Measurements from ENCODE around the gene NPAS3.

NPAS3 gene

GRCh38 chr14:32938719-32939253, at the start of gene NPAS3:
TSS of gene NPAS3 (plus strand) at chr14:32938879.
- no peak for DNase-seq

- DNase-seq: no peak
Observed at GRCh38 chr14:32896979-32897697, 41.5 kb upstream of the NPAS3 start.

DNA sequence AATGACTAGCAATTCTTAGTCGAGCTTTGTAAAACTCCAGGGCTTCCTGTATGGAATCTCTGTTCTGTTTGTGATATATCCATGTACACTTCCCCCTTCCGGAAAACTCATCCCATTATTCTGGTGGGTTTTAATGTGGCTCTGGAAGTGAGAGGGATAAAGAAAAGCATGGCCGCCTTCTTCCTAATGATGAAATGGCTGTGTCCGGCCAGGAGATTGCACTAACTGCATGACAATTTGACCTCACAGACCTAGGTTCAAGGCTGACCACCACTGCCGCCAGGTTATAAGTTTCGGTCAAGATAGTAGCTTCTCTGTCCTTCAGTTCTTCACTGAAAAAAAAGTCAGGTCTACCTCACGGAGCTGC, 41.0 kb upstream of the NPAS3 start:
- DNase-seq: no peak

DNA sequence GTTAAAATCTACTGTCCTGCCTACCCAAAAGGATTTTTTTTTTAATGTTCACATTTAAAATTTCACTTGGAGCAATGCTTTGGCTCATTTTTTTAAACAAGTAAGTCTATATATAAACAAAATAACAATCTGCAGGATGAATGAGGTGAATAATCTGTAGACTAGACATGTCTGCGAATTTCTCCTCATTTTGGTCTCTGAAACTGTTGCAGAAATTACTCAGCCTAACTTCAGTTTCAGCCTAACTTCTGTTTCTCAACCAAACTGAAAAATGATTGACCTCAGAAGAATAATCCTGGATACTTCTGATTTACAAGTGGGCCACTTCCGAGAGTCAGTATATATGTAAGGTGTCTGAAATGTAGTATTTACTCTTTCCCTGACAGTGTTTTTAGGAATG, 39.8 kb upstream of the NPAS3 start:
- no peak for DNase-seq

DNA sequence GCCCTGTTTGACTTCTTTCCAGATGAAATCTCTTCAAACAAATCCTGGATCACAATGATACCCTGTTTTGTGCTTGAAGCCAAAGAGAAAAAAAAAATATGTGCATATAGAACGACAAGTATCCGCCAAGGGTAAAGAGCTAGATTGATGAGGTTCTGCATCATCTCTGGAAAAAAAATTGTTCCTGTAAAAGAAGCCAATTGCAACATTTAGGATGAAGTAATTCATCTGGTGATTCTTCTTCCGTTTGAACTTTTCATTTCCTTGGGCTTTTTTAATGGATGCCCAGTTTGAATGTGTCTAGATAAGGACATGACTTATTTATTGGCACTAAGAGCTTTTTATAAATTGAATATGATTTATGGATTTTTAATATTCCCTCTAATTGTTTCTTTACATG, 38.1 kb upstream of the NPAS3 start:
- DNase-seq: no peak

GRCh38 chr14:32905013-32905412, 33.7 kb upstream of the NPAS3 start:
- DNase-seq: no peak

DNA sequence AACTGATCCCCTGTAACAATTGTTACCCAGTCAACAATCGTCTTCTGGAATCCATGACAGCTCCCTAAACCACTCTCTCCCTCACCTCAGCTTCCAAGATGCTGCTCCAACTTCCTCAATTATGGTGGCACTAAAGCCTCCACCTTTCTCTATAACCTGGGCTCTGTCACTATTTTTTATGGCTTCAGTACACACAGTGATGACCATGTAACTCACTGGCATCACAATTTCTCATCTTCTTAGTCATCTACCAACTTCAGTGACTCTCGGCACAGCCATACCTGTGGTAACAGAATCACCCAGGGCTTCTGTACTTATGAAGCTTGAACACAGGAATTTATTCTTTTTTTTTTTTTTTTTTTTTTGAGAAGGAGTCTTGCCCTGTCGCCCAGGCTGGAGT, 32.0 kb upstream of the NPAS3 start:
- no peak for DNase-seq

DNA sequence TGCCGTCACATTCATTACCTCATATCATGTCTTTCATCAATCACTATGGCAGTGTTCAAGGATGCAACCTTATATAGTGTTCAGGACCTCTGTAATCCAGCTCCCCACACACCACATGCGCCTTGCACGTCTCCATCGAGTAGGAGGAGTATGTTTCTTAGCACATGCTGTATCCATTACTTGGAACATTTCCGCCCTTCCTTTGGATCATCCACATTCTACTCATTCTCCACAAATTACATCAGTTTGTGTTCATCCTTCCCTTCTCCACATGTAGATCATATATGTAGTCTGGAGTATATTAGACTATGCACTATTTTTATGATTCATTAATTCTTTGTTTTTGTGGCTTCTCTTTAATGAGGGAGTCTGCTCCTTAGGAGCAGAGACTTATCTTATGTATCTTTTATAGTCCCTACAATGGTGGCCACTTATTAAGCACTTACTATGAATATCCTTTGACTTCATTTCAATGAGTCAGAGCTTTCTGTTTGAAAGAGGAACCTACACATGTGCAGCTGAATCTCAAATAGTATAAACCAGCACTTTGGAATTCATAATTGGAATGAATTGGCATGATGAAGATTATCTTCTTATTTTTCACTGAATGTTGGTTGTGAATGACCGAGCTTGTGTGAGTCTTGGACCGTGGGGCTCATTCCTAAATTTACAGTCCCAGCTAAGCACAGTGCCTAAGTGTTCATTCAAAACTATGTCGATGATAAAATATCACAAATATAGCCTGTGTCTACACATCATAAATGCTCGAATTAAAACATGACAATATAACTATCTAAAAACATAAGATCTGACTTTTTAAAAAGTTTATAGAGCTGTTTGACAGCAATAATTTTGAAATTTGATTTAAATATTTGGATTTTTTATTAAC, 30.2 kb upstream of the NPAS3 start:
- no peak for DNase-seq

DNA sequence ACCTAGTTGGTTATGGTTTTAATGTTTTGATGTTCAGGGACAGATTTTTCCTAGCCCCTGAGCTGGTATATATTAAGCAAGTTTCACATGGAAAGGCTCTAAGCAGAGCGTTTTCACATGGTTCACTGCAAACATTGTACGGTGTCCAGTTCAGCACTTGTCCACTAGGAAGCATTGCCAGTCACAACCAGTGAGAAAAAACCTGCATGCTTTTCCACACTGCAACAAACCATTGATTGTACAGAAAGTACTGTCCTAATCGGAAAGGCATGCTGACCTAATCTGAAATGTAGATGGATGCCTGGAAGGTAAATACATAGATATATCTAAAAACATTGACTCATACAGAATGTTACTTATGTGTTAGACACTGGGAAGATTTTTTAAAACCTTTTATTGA, 25.0 kb upstream of the NPAS3 start:
- DNase-seq: no peak

- DNase-seq: no peak
Observed at GRCh38 chr14:32914391-32914790, 24.3 kb upstream of the NPAS3 start.

GRCh38 chr14:32920696-32921276, 17.9 kb upstream of the NPAS3 start:
- no peak for DNase-seq

- no peak for DNase-seq
Observed at GRCh38 chr14:32925439-32925838, 13.2 kb upstream of the NPAS3 start.

DNA sequence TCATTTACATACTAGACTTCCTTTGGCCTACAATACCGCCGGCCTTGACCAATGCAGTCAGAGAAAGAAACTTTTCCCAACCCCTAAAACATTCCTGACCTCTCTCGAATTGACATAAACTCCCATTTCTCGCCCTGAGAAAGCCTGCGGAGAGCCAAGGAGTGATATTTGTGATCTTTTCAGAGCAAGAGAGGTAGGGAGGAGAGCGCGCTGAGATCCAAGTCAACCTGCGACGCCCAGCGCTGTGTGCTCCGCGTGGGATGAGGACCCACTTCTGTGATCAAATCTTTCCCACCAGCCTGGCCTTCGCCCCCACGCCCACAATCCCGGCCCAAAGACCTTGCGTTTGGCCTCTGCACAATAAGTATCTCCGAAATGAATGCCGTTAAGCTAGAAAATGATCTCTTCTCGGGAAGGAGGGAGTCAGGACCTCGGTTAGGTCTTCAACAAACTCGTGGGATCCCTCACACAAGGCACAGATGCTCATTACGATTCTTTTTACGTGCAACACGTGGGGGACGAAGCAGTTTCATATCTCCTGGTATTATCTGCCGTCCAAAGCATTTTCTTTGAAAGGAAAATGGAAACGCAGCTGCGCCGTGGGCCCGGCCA, 6.3 kb upstream of the NPAS3 start:
- no peak for DNase-seq

DNA sequence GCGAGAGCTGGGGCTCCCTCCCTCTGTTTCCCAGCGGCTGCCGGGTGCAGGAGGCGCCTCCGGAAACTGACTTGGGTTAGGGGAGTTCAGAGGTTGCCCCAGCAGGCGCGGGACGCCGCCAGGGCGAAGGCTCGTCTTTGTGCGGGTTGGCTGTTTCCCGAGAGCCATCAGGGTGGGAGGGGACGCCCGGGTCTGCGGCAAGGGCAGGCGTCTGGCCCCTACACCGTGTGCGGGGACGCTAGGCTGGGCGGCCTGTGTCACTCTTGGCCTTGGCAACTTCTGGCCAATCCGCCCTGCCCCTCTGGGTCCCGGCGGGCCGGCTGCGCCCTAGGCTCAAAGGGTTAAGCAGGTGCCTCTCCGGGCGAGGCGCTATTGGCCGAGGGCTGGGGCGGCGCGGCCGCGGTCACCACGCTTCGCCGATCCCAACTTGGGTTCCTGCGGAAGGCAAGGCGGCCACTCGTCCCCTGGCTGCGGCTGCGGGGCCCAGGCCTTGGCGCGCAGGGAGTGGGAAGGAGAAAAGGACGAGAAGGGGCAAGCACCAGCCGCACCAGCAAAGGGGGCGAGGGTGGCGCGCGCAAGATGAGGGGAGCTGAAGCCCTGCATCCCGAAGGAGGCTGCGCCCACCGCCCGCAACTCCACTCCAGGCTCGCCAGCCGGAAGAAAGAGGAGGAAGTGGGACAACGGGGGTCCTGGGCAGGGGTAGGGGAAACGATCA, 5.6 kb upstream of the NPAS3 start:
- DNase-seq: no peak

DNA sequence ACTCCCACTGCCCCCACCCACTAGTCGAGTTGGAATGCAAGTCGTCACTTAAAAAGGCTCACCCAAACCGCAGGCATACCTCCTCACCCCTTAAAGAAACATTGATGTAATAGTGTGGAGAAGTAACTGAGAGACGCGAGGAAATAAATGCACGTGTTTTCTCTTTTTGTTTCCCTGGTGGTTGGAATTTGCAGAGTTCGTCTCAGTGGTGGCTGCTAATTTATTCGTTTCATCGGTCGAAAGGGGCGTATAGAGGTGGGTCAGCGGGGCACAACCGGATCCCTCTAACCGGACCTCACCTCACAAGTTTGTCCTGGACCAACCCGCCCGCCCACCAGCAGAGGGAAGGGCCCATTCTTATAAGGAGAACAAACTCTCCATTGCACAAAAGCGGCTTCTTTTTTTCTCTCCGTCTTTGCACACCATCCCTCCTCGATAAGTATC, 5.0 kb upstream of the NPAS3 start:
- no peak for DNase-seq

DNA sequence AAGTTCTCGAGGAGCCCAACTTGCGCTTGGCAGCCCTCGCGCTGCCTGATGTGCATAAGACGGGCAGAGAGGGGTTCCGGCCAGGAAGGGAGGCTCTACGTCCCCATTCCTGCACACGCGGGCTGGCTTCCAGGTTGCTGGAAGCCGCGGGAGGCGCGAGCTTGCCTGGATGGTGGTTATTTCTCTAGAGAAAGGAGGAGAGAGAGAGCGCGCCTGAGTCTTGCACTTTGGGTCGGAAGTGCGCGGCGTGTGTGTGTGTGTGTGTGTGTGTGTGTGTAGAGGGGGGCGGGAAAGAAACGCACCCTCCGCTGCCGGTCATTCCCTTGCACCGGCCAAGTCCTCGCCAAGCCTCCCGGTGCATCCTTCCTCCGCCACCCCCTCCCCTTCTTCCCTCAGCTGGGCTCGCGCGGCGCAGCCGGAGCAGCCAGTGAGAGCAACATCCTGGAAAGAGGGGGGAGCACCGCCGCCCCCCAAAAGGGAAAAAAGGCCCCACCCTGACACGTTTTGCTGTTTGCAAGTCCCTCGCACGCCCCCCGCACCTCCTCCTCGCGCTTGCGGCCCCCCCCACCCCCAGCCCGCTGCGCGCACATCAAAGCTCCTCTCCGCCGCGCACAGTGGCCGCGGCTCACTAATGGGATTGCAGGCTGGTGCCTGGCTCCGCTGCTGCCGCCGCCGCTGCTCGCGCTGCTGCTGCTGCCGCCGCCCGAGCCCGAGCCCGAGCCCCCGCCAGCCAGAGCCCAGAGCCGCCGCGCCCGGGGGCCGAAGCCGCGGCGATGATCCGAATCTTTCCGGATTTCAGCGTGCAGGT, 4.4 kb upstream of the NPAS3 start:
- DNase-seq: no peak

DNA sequence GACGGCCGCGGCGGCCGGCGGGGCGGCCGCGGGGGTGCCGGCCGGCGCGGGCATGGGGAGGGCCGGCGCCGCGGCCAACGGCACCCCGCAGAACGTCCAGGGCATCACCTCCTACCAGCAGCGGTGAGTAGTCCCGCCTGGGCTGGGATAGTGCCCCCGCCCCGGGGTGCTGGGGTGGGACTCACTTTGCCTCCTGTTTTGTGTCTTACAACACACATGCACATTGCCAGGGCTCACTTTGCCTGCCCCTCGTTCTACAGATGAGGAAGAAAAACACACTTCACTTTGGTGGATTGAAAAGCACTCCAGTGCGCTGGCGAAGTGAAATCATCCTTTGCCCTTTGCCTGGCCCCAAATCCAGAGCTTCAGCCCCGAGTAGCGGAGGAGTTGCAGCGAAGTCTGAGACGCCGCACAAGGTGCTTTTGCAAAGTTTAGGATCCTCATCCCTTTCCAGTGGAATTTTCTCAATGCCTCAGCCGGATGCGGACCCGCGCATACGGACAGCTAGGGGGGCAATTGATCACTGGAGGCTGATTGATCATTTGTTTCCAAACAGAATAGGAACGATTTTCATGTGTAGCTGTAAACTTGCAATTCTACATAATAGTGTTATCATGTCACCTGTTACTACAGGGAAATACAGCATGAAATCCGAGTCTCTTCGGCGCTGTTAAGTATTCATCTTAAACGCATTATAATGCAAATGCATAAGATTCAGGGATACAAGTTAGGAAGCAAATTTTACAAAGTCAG, 3.6 kb upstream of the NPAS3 start:
- no peak for DNase-seq

DNA sequence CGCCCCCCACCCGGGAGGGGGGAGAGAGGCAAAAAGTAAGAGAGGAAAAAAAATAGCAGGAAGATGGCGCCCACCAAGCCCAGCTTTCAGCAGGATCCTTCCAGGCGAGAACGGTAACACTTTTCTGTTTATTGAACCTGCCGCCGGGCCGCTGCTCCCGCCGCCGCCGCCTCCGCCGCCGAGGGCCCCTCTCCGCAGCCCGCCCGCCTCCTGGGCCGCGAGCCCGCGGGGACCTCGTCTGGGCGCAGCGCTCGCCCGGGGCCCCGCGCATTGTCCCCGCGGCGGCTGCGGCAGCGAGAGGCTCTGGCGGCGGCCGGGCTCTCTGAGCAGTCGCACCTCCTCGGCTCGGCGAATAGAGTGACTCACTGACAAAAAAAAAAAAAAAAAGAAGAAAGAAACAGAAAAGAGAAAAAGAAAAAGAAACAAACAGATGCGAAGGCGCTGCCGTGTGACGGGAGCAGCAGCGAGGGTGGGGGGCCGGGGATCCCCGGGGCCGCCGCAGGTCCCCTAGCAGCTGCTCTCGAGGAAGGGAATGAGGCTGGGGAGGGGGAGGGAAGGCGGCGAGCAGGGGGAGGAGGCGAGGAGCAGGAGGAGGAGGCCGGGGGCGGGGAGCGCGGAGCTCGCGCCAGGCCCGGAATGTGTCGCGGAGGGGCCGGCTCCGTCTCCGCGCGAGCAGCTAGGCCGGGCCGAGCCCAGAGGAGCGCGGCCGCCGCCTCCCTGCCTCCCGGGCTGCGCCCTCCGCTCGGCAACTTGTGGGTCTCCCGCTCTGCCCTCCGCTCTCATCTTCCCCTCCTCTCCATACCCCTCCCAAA, 781 bp downstream of the NPAS3 start:
- peak; percentile 4 for DNase-seq

DNA sequence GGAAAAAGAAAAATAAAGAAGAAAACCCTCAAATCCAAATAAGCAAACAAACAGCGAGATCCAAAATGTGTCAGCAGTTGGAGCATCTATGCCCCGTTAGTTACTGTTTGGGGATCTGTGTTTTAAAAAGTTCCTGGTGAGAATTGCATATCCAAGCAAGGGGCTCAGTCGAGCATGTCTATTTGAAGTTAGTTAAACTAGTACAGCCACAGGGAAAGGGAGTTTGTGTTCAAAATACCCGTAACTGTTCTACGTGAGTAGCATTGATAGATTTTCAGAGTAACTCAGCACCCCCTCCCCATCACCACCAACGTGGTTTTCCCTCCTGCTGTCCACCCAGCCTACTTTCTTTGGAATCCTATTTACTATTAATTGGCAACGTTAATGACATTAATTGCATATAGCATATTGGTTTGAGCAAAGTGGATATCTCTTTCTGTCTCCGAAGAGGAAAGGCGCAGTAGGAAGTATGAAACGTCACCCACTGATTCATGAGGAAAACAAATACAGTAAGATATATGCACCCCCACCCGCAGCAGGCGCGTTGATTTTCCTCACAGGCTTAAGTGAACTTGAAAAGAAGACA, 1.5 kb downstream of the NPAS3 start:
- no peak for DNase-seq
